Coronary artery (tissue), 2 donors: ENCODE data around the gene LTBP2.

ENCODE experiments used
- DNase-seq: peaks from one replicate; pipeline ENCODE4 v3.0.0-alpha.2; 2017; ENCODE audit warnings: low spot score
- H3K27ac ChIP-seq, 2 donors: fragments of 200-600 bp; sonication (generic); one replicate each; pipeline ENCODE4 v1.5.1; 2016 to 2019
- H3K4me3 ChIP-seq: fragments of 200-600 bp; sonication (generic); 2 replicates; pipeline ENCODE4 v1.5.1; 2016; ENCODE audit warnings: mild to moderate bottlenecking, moderate library complexity
- CTCF ChIP-seq: fragments of 200-600 bp; sonication (generic); IDR thresholded peaks from one replicate; pipeline ENCODE4 v1.5.1; 2019; ENCODE audit warnings: antibody characterized with exemption

LTBP2 gene

GRCh38 chr14:74524076-74524811 is 87.8 kb downstream of the LTBP2 start:
- Histone ChIP-seq H3K4me3 (no peak overlapping the region), H3K27ac (peak overlapping the region in 1 of 2 donors; percentile 44)
- no peak for TF ChIP-seq CTCF
- DNase-seq, result no peak

- no peak for TF ChIP-seq CTCF
- Histone ChIP-seq H3K4me3 (no peak overlapping the region), H3K27ac (no peak overlapping the region)
- DNase-seq, result no peak
Measured at GRCh38 chr14:74522740-74523139, 89.3 kb downstream of the LTBP2 start.

- no peak for TF ChIP-seq CTCF
- DNase-seq, result no peak
- no peak overlapping the region for H3K27ac ChIP-seq
- no peak overlapping the region for H3K4me3 ChIP-seq
Measured at GRCh38 chr14:74521756-74522155, 90.3 kb downstream of the LTBP2 start.

GRCh38 chr14:74519316-74520074 is 92.5 kb downstream of the LTBP2 start:
- Histone ChIP-seq H3K4me3 (no peak overlapping the region), H3K27ac (peak overlapping the region in 1 of 2 donors; percentile 13)
- DNase-seq, result no peak
- no peak for TF ChIP-seq CTCF

GRCh38 chr14:74518221-74518620 is 93.8 kb downstream of the LTBP2 start:
- no peak for DNase-seq
- Histone ChIP-seq H3K27ac (no peak overlapping the region), H3K4me3 (no peak overlapping the region)
- TF ChIP-seq CTCF, result no peak

GRCh38 chr14:74517731-74518130 is 94.3 kb downstream of the LTBP2 start:
- no peak for DNase-seq
- H3K4me3 ChIP-seq, result no peak overlapping the region
- H3K27ac ChIP-seq, result peak overlapping the region in 1 of 2 donors; percentile 20
- no peak for TF ChIP-seq CTCF
